IMR-90 (cell line): ENCODE measurements around the gene GATA5. TPM values are rescaled to one million over a fixed set of nuclear protein-coding genes. Genes with fewer than 3 reads are reported as not detected.
A peak's percentile ranks its signal among the peaks of the same experiment; 100 is the strongest.

Experiments used
- ATAC-seq: fragments of 200-7000 bp; cut with Tn5 transposase; 2 replicates; pipeline ENCODE4 v1.9.1; 2020; ENCODE audit warnings: low read depth, mild to moderate bottlenecking, moderate library complexity
- BruUV-seq: library from RNA; stranded (reverse); fragments of 400-500 nt; replicated peaks from 2 replicates; lab custom pipeline; 2021; lab: Mats Ljungman, UMichigan
- CTCF ChIA-PET: fragments of 300-600 bp; formaldehyde crosslinking; extraction: SDS; loops from one replicate; lab custom pipeline; 2021; ENCODE audit warnings: antibody characterized with exemption; lab: Yijun Ruan, JAX
- POLR2A ChIA-PET: fragments of 300-600 bp; sonication (Branson Sonifier 250); formaldehyde crosslinking; loops from one replicate; lab custom pipeline; 2022; ENCODE audit warnings: antibody characterized with exemption; ENCODE audit not compliant: unreplicated experiment; lab: Charles Lee
- DNase-seq: peaks from one replicate; pipeline ENCODE4 v3.0.0; 2013
- H2AFZ ChIP-seq: replicated peaks from 2 replicates; pipeline ENCODE3; 2013; ENCODE audit warnings: low read length, mild to moderate bottlenecking; ENCODE audit not compliant: poor library complexity
- H2AK5ac ChIP-seq: 2 replicates; pipeline ENCODE4 v1.6.1; 2013; ENCODE audit warnings: low read depth, low read length, inconsistent platforms
- H2AK9ac ChIP-seq: replicated peaks from 2 replicates; pipeline ENCODE3; 2013; ENCODE audit warnings: mild to moderate bottlenecking, low read depth, low read length, moderate library complexity; ENCODE audit not compliant: poor library complexity
- H2BK120ac ChIP-seq: 2 replicates; pipeline ENCODE4 v1.6.1; 2013; ENCODE audit warnings: low read depth, low read length, inconsistent platforms
- H2BK15ac ChIP-seq: 3 replicates; pipeline ENCODE4 v1.6.1; 2013; ENCODE audit warnings: low read depth, low read length, inconsistent platforms
- H2BK20ac ChIP-seq: 2 replicates; pipeline ENCODE4 v1.6.1; 2013; ENCODE audit warnings: low read depth, mild to moderate bottlenecking, inconsistent platforms, low read length, moderate library complexity
- H2BK5ac ChIP-seq: 2 replicates; pipeline ENCODE4 v1.6.1; 2013; ENCODE audit warnings: mild to moderate bottlenecking, low read depth, low read length, inconsistent platforms; ENCODE audit not compliant: poor library complexity, severe bottlenecking
- H3K14ac ChIP-seq: replicated peaks from 2 replicates; pipeline ENCODE4 v1.6.1; 2013; ENCODE audit warnings: low read depth, low read length, inconsistent platforms
- H3K18ac ChIP-seq: 2 replicates; pipeline ENCODE4 v1.6.1; 2013; ENCODE audit warnings: low read depth, low read length, control low read depth
- H3K23ac ChIP-seq: 2 replicates; pipeline ENCODE4 v1.6.1; 2013; ENCODE audit warnings: low read depth, low read length, inconsistent platforms
- H3K27ac ChIP-seq: 2 replicates; pipeline ENCODE4 v1.5.1; 2013; ENCODE audit warnings: mild to moderate bottlenecking, control low read depth, low read length; ENCODE audit not compliant: insufficient read depth
- H3K27me3 ChIP-seq: 2 replicates; pipeline ENCODE4 v1.6.1; 2013; ENCODE audit warnings: low read length; ENCODE audit not compliant: control insufficient read depth, insufficient read depth
- H3K36me3 ChIP-seq: 2 replicates; pipeline ENCODE4 v1.6.1; 2013; ENCODE audit warnings: low read length, mixed read lengths; ENCODE audit not compliant: control insufficient read depth, insufficient read depth
- H3K4ac ChIP-seq: 2 replicates; pipeline ENCODE4 v1.6.1; 2013; ENCODE audit warnings: low read depth, low read length, inconsistent platforms
- H3K4me1 ChIP-seq: 2 replicates; pipeline ENCODE4 v1.6.1; 2013; ENCODE audit warnings: low read length, mixed read lengths; ENCODE audit not compliant: control insufficient read depth, insufficient read depth
- H3K4me2 ChIP-seq: 2 replicates; pipeline ENCODE4 v1.6.1; 2013; ENCODE audit warnings: low read depth, mild to moderate bottlenecking, control low read depth, low read length, moderate library complexity
- H3K4me3 ChIP-seq: 2 replicates; pipeline ENCODE4 v1.5.1; 2013; ENCODE audit warnings: low read depth, mild to moderate bottlenecking, control low read depth, low read length, moderate library complexity; ENCODE audit not compliant: insufficient read depth
- H3K56ac ChIP-seq: 2 replicates; pipeline ENCODE4 v1.6.1; 2013; ENCODE audit warnings: low read length, inconsistent platforms; ENCODE audit not compliant: insufficient read depth; ENCODE audit errors: extremely low read depth
- H3K79me1 ChIP-seq, 2 experiments: 2 replicates each; pipeline ENCODE4 v1.6.1; 2013; ENCODE audit warnings: low read length in 2 of 2, inconsistent platforms in 1 of 2, low read depth in 1 of 2
- H3K9ac ChIP-seq: 2 replicates; pipeline ENCODE4 v1.6.1; 2013; ENCODE audit warnings: low read depth, low read length, control low read depth
- H3K9me1 ChIP-seq: 2 replicates; pipeline ENCODE4 v1.6.1; 2013; ENCODE audit warnings: low read length, inconsistent platforms; ENCODE audit not compliant: insufficient read depth
- H3K9me3 ChIP-seq: 2 replicates; pipeline ENCODE4 v1.6.1; 2013; ENCODE audit warnings: low read length; ENCODE audit not compliant: control insufficient read depth, insufficient read depth
- H4K20me1 ChIP-seq: 2 replicates; pipeline ENCODE4 v1.6.1; 2013; ENCODE audit warnings: low read length, inconsistent platforms; ENCODE audit not compliant: insufficient read depth
- H4K5ac ChIP-seq: 2 replicates; pipeline ENCODE4 v1.6.1; 2013; ENCODE audit warnings: mild to moderate bottlenecking, low read depth, low read length, control low read depth
- H4K8ac ChIP-seq, 2 experiments: 2 replicates each; pipeline ENCODE4 v1.6.1; 2013; ENCODE audit warnings: low read depth in 2 of 2, low read length in 2 of 2, control low read depth in 1 of 2, inconsistent platforms in 1 of 2
- H4K91ac ChIP-seq: 2 replicates; pipeline ENCODE4 v1.6.1; 2013; ENCODE audit warnings: low read depth, low read length, inconsistent platforms; ENCODE audit not compliant: insufficient read depth
- BHLHE40 ChIP-seq: fragments of 150-350 bp; IDR thresholded peaks from 2 replicates; pipeline ENCODE4 v1.6.1; 2016; ENCODE audit warnings: mild to moderate bottlenecking, low read depth, low read length
- CEBPB ChIP-seq: IDR thresholded peaks from 2 replicates; pipeline ENCODE4 v1.6.1; 2012; ENCODE audit warnings: low read depth, low read length, improper control_type of control experiment
- CHD1 ChIP-seq: IDR thresholded peaks from 2 replicates; pipeline ENCODE4 v1.6.1; 2012; ENCODE audit warnings: low read depth, low read length, improper control_type of control experiment
- CTCF ChIP-seq: conservative IDR thresholded peaks from 2 replicates; pipeline ENCODE4 v1.5.1; 2012; ENCODE audit warnings: mild to moderate bottlenecking, low read depth, low read length, improper control_type of control experiment
- FOS ChIP-seq: fragments of 150-350 bp; IDR thresholded peaks from 2 replicates; pipeline ENCODE4 v1.6.1; 2016; ENCODE audit warnings: low read depth, low read length
- MAFK ChIP-seq: IDR thresholded peaks from 2 replicates; pipeline ENCODE4 v1.6.1; 2012; ENCODE audit warnings: low read depth, low read length, improper control_type of control experiment
- MAZ ChIP-seq: IDR thresholded peaks from 2 replicates; pipeline ENCODE4 v1.6.1; 2012; ENCODE audit warnings: low read depth, mild to moderate bottlenecking, low read length, improper control_type of control experiment, moderate library complexity, borderline replicate concordance
- MXI1 ChIP-seq: IDR thresholded peaks from 2 replicates; pipeline ENCODE4 v1.6.1; 2012; ENCODE audit warnings: low read depth, mild to moderate bottlenecking, low read length, moderate library complexity, borderline replicate concordance
- NFE2L2 ChIP-seq: fragments of 150-350 bp; IDR thresholded peaks from 2 replicates; pipeline ENCODE4 v1.6.1; 2016; ENCODE audit warnings: low read depth, mild to moderate bottlenecking, low read length
- POLR2A ChIP-seq: IDR thresholded peaks from 2 replicates; pipeline ENCODE4 v1.6.1; 2012; ENCODE audit warnings: mild to moderate bottlenecking, low read depth, low read length
- RAD21 ChIP-seq: IDR thresholded peaks from 2 replicates; pipeline ENCODE4 v1.6.1; 2012; ENCODE audit warnings: low read length, improper control_type of control experiment
- RCOR1 ChIP-seq: IDR thresholded peaks from 2 replicates; pipeline ENCODE4 v1.6.1; 2012; ENCODE audit warnings: mild to moderate bottlenecking, low read length, improper control_type of control experiment; ENCODE audit not compliant: insufficient replicate concordance
- RFX5 ChIP-seq: IDR thresholded peaks from 2 replicates; pipeline ENCODE4 v1.8.0; 2012; ENCODE audit warnings: low read depth, mild to moderate bottlenecking, low read length, moderate library complexity
- SMC3 ChIP-seq: fragments of 150-350 bp; IDR thresholded peaks from 2 replicates; pipeline ENCODE4 v1.6.1; 2016; ENCODE audit warnings: low read depth, mild to moderate bottlenecking, antibody characterized with exemption, low read length, moderate library complexity
- WGBS, 2 experiments: methylation state at CpG; one replicate each; pipeline versions ENCODE4 v1.1.5 to v1.1.7; 2013; ENCODE audit warnings: missing lambda C conversion rate in 2 of 2; ENCODE audit not compliant: insufficient read length in 1 of 2; ENCODE audit errors: extremely low coverage in 2 of 2; 5-methylcytosine and 5-hydroxymethylcytosine counted together
- dilution Hi-C: fragments of 300-500 bp; cut with HindIII; formaldehyde crosslinking; loops from one replicate; pipeline ENCODE4 v1.14.3; 2018; ENCODE audit warnings: low sequenced_read_pairs; ENCODE audit not compliant: unreplicated experiment
- in situ Hi-C: fragments of 300-500 bp; cut with MboI; formaldehyde crosslinking; loops from 3 replicates; pipeline ENCODE4 v1.14.3; 2019; ENCODE audit warnings: low sequenced_read_pairs, inconsistent platforms, mixed read lengths
- intact Hi-C: fragments of 100-400 bp; cut with micrococcal nuclease; formaldehyde crosslinking; loops from 2 replicates; pipeline ENCODE4 v1.10.0; 2022
- polyA plus RNA-seq, 3 experiments: library from polyadenylated mRNA; depleted of rRNA; stranded (reverse); fragments of >200 nt; gene quantifications; 2 replicates each; pipeline ENCODE4 v1.2.3, GENCODE V29; 2012; ENCODE audit warnings: low replicate concordance in 1 of 3
- total RNA-seq: library from RNA; depleted of rRNA; stranded (reverse); fragments of >200 nt; gene quantifications from 2 replicates; pipeline ENCODE4 v1.2.3, GENCODE V29; 2012
- TF ChIP-seq, protein P1 (sequence below): fragments of 150-350 bp; IDR thresholded peaks from 2 replicates; pipeline ENCODE4 v1.6.1; 2017; ENCODE audit warnings: mild to moderate bottlenecking, antibody characterized with exemption, low read length, low read depth
- TF ChIP-seq, protein P2 (sequence below): fragments of 150-350 bp; IDR thresholded peaks from 2 replicates; pipeline ENCODE4 v1.6.1; 2016; ENCODE audit warnings: low read depth, mild to moderate bottlenecking, low read length, moderate library complexity, borderline replicate concordance

The GATA5 gene
- total and polyA plus RNA-seq, 2 of the 4 experiments (the other 2 are of a cell fraction): not detected

- ChIA-PET CTCF (no interaction called here), POLR2A (no interaction called here)
- Histone ChIP-seq H3K27ac (no peak overlapping the region), H3K4me2 (no peak overlapping the region), H3K79me1 (no peaks in the 10 kb centered on the region), H2BK120ac (no peak overlapping the region), H4K91ac (no peak overlapping the region), H3K4me1 (no peaks in the 10 kb centered on the region), H4K20me1 (no peaks in the 10 kb centered on the region), H3K4ac (no peak overlapping the region), H3K9ac (no peak overlapping the region), H2BK5ac (no peak overlapping the region), H3K9me3 (no peaks in the 10 kb centered on the region), H3K27me3 (peaks cover 99% of the 10 kb centered on the region), H3K18ac (no peak overlapping the region), H3K14ac (no peak overlapping the region), H4K5ac (no peak overlapping the region), H2AK9ac (no peak overlapping the region), H2AK5ac (no peak overlapping the region), H3K56ac (no peak overlapping the region), H2BK15ac (no peak overlapping the region), H4K8ac (no peak overlapping the region), H3K36me3 (no peaks in the 10 kb centered on the region), H3K23ac (no peak overlapping the region), H3K4me3 (no peak overlapping the region), H3K9me1 (no peaks in the 10 kb centered on the region), H2BK20ac (no peak overlapping the region), H2AFZ (no peak overlapping the region)
- BruUV-seq: no TSS peak
- WGBS, 2 experiments: 3% methylated on average over 7 of the region's 21 CpGs; no CpG with 5 or more reads in 1 of the 2 experiments
- DNase-seq (peak; percentile 14), ATAC-seq (peak; percentile 60)
- no peak for TF ChIP-seq MAZ
- TF ChIP-seq RCOR1: no peak
- no peak for TF ChIP-seq CHD1
- no peak for TF ChIP-seq SMC3
- TF ChIP-seq, protein P1, sequence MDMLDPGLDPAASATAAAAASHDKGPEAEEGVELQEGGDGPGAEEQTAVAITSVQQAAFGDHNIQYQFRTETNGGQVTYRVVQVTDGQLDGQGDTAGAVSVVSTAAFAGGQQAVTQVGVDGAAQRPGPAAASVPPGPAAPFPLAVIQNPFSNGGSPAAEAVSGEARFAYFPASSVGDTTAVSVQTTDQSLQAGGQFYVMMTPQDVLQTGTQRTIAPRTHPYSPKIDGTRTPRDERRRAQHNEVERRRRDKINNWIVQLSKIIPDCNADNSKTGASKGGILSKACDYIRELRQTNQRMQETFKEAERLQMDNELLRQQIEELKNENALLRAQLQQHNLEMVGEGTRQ: no peak
- no peak for TF ChIP-seq POLR2A
- no peak for TF ChIP-seq MAFK
- no peak for TF ChIP-seq CEBPB
- no peak for TF ChIP-seq CTCF
- no peak for TF ChIP-seq RFX5
- no peak for TF ChIP-seq NFE2L2
- no peak for TF ChIP-seq BHLHE40
- no peak for TF ChIP-seq FOS
- TF ChIP-seq, protein P2, sequence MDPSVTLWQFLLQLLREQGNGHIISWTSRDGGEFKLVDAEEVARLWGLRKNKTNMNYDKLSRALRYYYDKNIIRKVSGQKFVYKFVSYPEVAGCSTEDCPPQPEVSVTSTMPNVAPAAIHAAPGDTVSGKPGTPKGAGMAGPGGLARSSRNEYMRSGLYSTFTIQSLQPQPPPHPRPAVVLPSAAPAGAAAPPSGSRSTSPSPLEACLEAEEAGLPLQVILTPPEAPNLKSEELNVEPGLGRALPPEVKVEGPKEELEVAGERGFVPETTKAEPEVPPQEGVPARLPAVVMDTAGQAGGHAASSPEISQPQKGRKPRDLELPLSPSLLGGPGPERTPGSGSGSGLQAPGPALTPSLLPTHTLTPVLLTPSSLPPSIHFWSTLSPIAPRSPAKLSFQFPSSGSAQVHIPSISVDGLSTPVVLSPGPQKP: no peak
- no peak for TF ChIP-seq MXI1
- no peak for TF ChIP-seq RAD21
- in situ Hi-C loops: no loop called here
- intact Hi-C loops: no loop called here
- dilution Hi-C loops: no loop called here
Measured at GRCh38 chr20:62485062-62485700, 9.4 kb upstream of the GATA5 start.
